ENCODE data around the gene SVIL.
"Not testable (repeated sequence)": the region's sequence is repeated elsewhere in the genome, so short reads cannot be mapped to it uniquely, and the experiment has no call there.

The SVIL gene

DNA sequence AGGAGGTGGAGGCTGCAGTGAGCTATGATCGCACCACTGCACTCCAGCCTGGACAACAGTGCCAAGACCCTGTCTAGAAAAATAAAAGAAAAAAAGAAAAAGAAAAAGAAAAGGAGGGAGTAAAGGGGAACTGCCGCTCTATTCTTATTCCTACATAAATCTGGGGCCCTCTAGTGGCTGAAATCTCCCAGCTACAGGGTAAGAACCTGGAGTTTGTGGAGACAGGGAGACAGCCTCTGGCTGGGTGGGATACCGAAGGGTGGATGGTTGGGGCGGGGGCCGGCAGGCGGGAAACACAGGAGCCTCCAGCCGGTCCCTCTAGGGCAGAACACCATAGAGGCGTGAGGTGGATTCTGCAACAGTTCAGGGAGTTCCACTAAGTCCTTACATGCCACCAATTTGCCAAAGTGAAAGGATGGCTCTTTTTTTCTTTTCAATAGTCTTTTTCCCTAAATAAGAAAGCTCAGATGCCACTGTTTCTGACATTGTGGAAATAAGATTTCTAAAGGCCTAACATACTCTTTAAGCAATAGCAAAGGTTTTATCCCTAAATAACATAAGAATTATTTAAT lies 117.3 kb downstream of the SVIL start:
- no peak for DNase-seq (ENCODE audit: low read depth, low spot score)

DNA sequence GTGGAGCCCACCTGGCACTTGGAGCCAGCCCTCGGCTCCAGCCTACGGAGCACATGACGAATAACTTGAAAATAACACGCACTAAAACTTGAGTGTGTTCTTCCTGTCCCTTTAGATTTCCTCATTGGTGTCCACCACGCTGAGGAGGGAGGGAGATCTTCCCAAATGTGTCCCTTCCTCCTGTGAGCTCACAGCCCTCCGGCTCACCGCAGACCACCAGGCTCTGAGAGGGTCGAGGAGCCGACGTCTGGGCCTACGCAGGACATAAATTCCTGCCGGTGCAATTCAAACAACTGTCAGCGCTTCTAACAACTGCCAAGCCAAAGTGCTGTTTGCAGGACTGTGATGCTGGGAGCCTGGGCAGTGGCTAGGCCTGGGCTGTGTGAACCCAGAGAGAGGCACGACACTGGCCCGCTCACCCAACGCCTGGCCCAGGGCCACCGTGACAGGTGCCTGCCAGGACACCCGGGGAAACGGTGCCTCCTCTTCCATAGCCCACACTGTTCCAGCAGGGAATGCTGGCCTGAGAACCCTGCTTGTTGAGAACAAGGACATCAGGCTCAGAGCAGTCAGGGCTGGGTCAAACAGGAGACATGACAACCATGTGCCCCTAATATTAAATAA lies 118.3 kb downstream of the SVIL start:
- DNase-seq (ENCODE audit: low read depth, low spot score), result not testable (repeated sequence)

DNA sequence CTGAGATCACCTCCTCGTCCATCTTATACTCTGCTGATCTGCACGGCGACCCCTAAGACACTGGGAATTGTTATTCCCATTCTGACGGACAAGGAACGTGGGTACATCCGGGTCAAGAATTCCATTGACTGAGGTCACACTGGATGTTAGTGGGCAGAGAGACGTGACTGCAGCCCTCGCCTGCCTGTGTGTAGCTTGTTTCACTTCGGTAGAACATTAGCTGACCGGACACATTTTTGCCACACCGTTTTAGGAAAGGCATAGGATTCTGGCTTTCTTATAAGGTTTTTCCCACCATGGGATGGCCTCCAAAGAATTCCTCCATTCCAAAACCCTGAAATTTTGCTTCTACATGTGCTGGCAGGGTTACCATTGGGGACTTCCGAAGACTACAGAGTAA lies 118.9 kb downstream of the SVIL start:
- not testable (repeated sequence) for DNase-seq (ENCODE audit: low read depth, low spot score)

DNA sequence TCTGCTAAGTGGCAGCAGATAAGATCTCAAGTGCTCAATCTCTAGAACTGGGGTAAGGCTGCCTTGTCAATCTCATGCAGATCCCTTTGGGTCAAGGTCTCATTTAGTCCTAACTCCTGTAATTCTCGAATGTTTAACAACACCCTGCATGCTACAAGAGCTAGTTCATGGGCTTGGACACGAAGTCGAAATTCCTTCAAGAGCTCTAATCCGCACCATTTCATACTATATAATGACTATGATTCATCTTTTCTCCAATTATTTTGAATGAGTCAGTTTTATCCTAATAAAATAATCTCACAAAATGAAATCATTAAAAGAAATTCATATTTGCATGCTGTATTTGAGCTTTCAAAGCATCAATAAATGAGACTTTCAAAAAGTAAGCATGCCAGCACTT lies 119.7 kb downstream of the SVIL start:
- not testable (repeated sequence) for DNase-seq (ENCODE audit: low read depth, low spot score)

DNA sequence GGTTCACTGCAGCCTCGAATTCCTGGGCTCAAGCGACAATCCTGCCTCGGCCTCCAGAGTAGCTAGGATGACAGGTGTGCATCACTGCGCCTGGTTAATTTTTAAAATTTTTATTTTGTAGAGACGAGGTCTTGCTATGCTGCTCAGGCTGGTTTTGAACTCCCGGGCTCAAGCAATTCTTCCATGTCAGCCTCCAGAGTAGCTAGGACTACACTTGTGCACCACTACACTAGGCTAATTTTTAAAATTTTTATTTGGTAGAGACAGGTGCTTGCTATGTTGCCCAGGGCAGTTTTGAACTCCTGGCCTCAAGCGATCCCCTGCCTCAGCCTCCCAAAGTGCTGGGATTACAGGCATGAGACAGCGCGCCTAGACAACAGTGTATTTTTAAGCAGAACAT lies 120.5 kb downstream of the SVIL start:
- DNase-seq (ENCODE audit: low read depth, low spot score), result no peak

DNA sequence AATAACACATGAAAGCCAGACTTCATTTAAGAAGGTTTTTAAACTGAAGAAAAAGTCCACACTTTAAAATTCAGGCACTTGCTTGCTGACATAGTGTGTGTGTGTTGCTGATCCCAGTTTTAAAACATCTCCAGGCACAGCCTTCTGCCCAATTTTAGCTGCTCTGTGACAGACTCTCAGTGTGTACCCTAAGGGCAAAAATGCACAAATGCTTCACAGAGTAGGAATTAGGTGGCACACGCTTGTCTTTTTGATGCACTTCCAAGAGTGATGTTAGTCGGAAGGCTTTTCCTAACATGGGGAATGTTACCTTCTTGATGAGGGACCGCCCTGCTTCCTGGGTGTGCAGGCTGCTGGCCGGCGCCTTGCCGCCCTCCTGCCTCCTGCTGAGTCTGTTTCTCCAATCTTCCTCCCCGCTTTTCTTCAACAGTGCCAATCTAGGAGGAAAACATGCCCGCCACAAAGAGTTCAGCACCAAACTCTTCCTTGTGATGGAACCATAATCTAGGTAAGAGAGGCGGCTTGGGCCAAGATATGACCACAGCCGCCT lies 122.3 kb downstream of the SVIL start:
- no peak for DNase-seq (ENCODE audit: low read depth, low spot score)

DNA sequence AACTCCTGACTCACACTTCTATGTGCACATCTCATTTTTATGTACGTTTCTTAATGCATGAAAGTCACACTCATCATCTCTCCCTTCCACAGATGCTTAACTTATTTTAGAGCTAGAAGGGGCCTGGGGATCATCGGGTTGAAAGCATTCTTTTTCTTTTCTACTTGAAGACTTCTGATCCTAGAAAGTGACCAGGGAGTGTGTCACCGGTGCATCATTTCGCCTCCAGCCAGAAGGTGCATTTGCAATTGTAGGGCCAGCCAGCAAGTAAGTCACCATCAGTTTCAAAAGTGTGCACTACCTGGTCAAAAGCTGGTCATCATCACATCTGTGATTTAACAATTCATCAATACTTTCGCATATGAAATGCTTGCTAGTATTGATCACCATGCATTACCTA lies 123.0 kb downstream of the SVIL start:
- DNase-seq (ENCODE audit: low read depth, low spot score), result not testable (repeated sequence)

DNA sequence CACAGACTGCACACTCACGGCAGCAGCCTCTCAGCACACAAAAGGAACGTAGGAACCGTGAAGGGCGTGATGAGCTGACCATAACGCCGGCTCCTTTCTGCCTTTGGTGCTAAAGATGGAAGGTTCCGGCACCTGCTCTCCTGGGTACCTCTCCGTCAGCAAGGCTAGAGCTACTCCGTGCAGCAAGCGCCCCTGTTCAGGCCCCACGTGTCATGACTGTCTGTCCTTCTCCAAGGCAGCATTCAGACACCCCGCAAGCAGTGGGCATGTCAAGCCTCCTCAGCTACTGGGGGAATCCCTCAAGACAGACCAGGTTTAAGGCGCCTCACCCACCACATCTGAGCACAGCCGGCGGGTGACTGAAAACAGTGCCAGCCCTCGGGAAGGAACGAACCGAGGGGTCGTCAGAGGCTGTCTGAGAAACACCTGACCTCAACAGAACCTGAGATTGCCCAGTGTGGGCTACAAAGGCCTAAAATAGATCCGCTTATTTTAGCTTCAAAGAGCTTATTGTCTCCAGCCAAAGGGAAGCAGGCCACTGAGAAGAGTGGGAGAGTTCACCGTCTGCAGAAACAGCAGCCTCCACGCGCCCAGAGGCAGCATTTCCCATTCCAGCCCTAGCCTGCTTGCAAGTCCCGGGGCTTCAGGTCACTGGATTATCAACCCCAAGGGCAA lies 124.2 kb downstream of the SVIL start:
- not testable (repeated sequence) for DNase-seq (ENCODE audit: low read depth, low spot score)

DNA sequence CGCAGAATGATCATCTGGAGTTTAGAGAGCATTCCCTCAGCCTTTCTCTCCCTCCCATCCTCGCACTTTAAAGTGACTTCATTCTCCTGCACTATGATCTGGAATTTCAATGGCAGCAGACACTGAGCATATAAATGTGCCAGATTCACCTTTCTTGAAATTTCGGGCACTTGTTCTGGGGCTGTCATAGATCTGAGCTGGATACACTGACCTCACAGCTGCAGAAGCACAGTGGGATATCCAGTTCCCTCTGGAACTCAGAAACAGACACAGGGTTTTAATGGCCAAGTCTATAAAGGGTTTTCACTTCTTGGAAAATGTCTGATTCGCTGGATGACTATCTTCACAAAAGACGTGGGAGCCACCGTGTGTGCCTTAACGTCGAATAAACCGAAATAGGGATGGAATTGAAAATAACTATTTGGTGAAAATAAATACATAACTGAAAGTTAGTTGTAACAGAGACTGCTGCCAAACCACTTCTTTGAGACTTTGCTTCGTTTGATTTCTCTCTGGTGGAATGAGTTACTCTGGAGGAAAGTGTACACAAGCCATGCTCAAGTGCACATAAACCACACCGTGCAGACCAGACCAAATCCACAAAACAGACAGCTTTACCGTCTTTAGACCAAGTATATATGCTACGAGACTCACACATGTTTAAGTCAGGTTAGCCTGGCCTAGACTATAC lies 126.1 kb downstream of the SVIL start:
- no peak for DNase-seq (ENCODE audit: low read depth, low spot score)

DNA sequence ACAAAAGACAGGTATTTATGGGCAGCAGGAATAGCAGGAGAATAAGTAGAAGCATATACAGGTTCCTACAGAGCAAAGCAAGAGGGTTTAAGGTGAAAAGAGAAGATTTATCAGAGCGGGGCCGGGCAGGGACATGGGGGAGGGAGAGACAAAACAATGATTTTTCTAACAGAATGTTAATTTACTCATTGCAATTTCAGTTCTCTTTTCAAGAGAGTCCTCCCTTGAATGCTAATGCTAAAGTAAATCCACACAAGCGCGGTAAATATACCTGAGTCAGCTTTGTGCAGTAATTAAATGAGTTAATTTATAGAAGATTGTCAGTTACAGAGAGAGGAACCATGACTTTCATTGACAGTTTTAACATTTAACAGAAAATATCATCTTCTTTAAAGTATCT lies 127.0 kb downstream of the SVIL start:
- not testable (repeated sequence) for DNase-seq (ENCODE audit: low read depth, low spot score)

DNA sequence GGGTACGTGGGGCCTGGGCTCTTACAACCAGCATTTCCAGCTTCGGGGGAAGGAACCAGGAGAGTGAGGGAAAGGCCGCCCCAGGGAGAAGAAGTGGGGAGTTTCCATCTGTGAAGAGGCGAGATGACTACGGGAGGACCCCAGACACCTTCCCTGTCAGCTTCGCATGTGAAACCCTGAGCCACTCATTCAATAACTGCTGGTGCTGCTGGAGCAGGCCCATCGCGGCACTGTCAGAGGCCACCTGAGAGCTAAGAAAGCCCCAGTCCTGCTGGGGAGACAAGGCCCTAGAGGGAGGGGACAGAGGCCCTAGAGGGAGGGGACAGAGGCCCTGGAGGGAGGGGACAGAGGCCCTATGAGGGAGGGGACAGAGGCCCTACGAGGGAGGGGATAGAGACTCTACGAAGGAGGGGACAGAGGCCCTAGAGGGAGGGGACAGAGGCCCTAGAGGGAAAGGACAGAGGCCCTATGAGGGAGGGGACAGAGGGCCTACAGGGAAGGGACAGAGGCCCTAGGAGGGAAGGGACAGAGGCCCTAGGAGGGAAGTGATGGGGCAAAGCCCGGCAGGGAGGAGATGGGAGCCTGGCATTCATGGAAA lies 128.3 kb downstream of the SVIL start:
- DNase-seq (ENCODE audit: low read depth, low spot score), result not testable (repeated sequence)

DNA sequence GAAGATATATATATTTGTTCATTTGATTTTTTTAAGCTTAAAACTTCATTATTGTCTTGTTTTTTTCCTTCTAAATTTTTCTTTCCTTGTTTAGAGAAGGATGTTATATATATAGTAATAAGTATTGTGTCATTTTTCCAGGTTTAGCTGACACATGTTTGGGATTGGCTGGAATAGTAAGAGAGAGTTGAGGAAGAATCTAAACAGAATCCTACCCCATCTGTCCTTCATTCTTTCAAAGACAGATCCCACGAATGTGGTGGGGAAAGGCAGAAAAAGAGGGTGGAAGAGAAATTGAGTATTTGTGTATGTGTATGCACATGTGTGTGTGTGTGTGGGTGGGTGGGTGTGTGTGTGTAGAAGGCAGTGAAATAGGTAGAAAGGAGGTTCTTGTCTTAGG lies 132.4 kb downstream of the SVIL start:
- no peak for DNase-seq (ENCODE audit: low read depth, low spot score)

DNA sequence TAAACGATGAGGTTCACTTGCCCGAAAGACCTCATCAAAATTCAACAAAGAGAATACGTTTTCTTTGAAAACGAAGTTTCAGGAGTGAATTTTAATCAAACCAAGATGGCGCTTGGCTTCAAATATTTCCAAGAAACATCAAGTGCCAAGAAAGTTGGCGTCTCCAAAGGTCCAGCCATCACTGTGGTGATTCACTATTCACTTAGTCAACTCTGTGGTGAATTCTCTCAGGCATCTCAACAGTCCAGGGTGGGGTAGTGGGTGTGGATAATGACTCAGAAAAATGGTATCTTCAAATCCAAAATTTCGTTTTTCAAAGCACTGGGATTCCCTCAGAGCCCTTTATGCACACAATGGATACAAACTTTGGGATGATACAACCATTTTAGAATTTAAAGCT lies 133.1 kb downstream of the SVIL start:
- no peak for DNase-seq (ENCODE audit: low read depth, low spot score)

DNA sequence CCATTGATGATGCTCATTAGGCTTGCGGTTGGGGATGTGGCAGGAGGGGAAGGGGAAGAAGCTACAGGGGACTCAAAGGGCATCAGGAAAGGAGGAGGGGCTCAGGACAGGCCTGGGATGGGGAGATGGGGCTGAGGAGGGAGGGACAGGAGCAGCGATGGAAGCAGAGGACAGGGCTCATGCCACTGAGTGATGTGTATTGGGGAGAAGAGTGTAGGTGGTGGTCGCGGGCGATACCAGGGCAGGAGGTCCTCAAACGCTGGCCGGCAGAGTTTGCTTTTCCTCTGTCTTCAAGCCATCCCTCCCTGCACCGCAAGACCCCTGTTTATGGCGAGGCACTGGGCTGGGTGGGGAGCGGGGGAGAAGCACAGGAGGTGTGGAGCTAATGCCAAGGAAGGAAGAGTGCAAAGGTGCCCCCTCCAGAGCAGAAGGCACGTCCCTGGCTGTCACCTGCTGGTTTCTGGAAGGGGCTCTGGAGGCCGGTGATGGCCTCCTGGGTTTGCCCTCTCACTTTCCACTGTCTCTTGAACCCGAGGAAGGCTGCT lies 134.7 kb downstream of the SVIL start:
- DNase-seq (ENCODE audit: low read depth, low spot score), result no peak

DNA sequence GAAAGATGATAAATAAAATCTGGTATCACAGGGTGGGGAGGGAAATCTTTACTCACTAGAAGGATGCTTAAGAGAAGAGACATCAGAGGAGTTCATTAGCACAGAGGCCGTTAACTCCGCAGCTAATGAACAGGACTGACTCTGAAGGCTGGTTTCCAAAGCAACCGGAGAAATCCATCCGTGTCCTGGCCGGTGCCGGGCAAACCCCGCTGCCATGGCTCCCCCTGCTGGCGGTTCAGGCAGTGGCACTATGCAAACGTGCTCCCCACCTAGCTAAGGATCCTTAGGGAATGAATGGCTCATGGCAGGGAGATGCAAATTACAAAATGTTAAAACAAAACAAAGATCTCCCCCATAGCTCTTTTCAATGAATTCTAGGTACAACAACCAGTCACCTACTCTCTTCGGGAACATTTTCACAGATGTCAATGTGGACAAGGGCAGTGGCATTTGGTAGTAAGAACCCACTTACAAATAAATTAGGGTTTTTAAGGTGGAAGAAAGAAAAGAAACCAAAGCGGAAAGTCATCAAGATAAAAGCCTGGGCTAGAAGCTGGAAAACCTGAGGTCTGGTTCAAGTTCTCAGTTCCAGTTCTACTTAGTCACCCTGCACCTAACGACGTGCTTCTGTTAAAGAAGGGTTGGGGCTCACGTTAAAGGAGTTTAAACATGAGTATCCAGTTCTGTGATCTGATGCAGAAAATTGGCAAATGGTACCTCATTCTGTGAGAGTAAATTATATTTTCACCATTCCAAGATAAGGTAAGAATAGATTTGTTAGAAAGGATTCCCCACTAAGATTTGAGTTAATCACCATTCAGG lies 138.2 kb downstream of the SVIL start:
- no peak for DNase-seq (ENCODE audit: low read depth, low spot score)

DNA sequence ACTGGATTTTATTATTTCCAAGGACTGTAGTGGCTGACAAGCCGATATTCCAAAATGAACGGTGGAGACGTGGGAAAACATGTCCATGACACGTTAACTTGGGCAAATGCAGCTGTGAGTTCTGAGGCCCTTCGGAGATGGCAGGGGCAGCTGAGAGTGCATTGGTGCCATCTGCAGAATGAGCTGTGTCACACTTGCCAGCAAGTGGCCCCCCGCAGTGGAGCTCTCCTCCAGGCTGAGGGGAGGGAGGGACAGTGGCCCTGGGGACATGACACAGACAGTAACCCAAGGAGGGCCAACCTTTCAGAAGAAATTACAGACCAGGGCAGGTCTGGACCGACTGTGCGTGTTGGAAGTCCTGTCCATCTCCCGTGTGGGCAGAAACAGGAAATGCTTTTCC lies 139.4 kb downstream of the SVIL start:
- no peak for DNase-seq (ENCODE audit: low read depth, low spot score)

DNA sequence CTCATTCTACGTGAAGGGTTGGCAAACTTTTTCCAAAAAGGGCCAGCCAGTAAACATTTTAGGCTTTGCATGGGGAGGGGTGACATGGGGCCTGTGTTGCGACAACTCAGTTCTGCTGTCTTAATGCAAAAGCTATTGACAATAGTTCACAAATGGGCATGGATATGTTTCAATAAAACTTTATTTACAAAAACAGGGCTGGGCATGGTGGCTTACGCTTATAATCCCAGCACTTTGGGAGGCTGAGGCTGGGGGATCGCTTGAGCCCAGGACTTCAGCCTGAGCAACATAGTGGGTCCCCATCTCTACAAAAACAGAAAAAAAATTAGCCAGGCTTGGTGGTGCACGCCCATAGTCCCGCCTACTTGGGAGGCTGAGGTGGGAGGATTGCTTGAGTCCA lies 141.1 kb downstream of the SVIL start:
- DNase-seq (ENCODE audit: low read depth, low spot score), result no peak

DNA sequence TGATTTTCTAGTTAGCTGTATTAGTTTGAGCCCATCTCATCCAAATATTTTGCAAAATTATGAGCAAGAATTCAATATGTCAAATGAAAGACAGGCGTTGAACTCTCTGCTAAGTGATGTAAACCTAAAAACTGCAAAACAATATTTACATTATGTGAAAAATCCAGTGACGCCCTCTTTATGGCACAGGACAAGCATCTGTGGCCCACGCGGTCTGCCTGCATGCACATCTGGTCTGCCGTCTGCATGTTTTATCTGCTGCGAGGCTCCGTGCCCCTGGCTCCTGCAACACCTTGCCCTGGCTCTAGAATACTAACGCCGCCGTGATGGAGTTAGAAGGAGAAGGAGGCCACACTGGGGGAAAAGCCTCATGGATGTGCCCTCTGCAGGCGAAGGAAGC lies 142.0 kb downstream of the SVIL start:
- no peak for DNase-seq (ENCODE audit: low read depth, low spot score)

DNA sequence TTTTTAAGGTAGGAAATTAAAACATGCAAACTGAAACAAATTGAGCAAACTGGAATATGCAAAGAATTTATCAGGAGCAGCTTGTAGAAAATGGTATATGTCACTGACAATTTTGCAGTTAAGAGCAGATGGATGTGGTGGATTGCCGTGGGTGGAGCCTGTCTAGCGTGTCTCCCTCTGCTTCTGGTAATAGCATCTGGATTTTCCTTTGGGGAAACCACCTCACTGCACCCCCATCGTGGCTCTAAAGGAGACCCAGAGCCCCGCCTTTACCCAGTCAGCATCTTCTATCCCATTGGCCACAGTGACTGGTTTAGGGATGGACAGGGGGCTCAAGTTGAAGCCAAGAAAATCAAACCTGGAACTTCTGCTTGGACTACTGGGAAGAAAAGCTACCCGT lies 142.9 kb downstream of the SVIL start:
- no peak for DNase-seq (ENCODE audit: low read depth, low spot score)

DNA sequence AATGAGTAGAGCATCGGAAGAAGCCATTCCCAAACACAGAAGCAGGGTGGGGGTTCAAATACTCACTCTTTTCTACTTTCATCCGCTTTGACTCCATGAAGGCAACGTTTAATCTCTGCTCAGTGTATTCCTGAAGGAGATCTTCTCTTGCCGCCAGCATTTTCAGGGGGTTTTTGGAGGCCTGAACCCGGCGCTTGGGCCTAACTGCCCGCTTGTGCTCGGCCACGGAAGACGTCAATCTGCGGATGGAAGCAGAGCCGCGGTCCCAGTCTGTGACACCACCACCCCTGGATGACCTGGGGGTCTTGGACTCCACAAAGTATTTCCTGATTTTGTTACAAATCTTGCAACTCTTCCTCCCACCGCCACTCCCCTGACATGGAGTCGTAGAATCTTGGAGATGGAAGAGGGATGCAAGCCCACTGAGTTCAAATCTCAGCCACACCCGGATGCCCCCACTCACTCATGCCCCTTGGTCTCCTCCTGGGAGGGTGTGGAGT lies 143.9 kb downstream of the SVIL start:
- DNase-seq (ENCODE audit: low read depth, low spot score), result not testable (repeated sequence)

DNA sequence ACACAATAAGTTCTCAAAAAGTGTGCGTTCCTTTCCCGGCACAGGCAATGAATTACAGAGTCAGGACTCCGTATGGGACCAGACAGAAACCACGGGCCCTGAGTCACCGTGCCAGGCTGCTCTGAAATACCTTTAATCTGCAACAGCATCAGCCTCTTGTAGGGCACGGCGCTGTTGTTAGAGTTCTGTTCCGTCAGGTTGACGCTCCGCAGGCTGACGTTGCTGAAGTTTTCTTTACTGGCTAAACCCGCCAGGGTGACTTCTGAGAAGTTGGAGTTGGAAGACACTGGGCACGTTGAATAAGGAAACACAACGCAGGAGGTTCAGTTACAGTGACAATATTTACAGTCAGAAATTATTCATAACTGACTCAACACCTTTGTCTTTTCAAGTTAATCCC lies 146.3 kb downstream of the SVIL start:
- DNase-seq (ENCODE audit: low read depth, low spot score), result not testable (repeated sequence)

All from smooth muscle cell of the brain vasculature (primary cell).